Prostate gland (tissue), 2 donors: ENCODE data around the gene ST7.

ENCODE experiments used
- CTCF ChIP-seq, 4 experiments: fragments of 200-600 bp in 2 of 4; fragments of 450-650 bp in 2 of 4; sonication (generic) in 2 of 4; IDR thresholded peaks; 1 replicate in 3 of 4; 2 replicates in 1 of 4; pipeline ENCODE4 v1.5.1; 2016 to 2019; ENCODE audit warnings: antibody characterized with exemption in 4 of 4, mild to moderate bottlenecking in 2 of 4, moderate library complexity in 2 of 4
- POLR2A ChIP-seq: fragments of 450-650 bp; IDR thresholded peaks from one replicate; pipeline ENCODE4 v1.6.1; 2016; ENCODE audit warnings: antibody characterized with exemption, mild to moderate bottlenecking
- POLR2AphosphoS5 ChIP-seq: sonication (generic); formaldehyde crosslinking; IDR thresholded peaks from one replicate; pipeline ENCODE4 v1.6.1; 2017; ENCODE audit warnings: antibody characterized with exemption

DNA sequence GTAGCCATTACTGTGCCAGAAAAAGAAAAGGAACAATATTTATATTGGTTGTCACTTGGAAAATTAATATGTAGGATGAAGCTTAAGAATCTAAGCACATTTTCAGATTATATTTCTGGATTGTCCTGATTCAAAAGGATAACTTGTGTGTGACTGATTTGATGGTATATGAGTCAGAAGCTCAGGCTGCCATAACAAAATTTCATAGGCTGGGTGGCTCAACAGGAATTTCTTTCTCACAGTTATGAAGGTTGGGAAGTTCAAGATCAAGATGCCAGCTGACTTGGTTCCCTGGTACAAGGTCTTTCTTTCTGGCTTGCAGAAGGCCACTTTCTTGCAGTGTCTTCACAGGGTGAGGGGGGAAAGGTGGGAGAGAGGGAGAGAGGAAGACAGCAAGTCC is 108.5 kb downstream of the ST7 start:
- TF ChIP-seq POLR2A = no peak
- TF ChIP-seq CTCF (IDR thresholded peaks at IDR 0.05) = no peak
- no peak for TF ChIP-seq POLR2AphosphoS5
